Measurements from ENCODE around the gene UBE2D4. TPM values are rescaled to one million over a fixed set of nuclear protein-coding genes. Genes with fewer than 3 reads are reported as not detected.

Gene UBE2D4
- total RNA-seq, result 14.1 and 15.6 TPM in 2 replicates
- long read RNA-seq, partial matches to known transcripts, result 0 of 2 reads
- long read RNA-seq, other reads (novel, unspliced or antisense), result 2 of 2 reads

GRCh38 chr7:43925984-43926797 lies at the start of gene UBE2D4:
Gene UBE2D4, plus strand, starts transcription at chr7:43926436. Its CDS starts 97 bp downstream, at chr7:43926533.
- Mint-ChIP-seq H3K4me1 (peaks cover 19% of the 10 kb centered on the region), H3K9me3 (no peaks in the 10 kb centered on the region), H3K36me3 (ENCODE audit: low read depth) (no peaks in the 10 kb centered on the region), H3K4me3 (peak within 1 kb of the TSS; percentile 89), H3K27ac (ENCODE audit: unreplicated experiment) (peak within 1 kb of the TSS; percentile 84), H3K27me3 (ENCODE audit: low read depth) (no peaks in the 10 kb centered on the region)
- peak; percentile 64 for DNase-seq (ENCODE audit: low read depth, low spot score)
- TF ChIP-seq CTCF (conservative IDR thresholded peaks at IDR 0.05), result no peak

- no peaks in the 10 kb centered on the region for H3K27me3 Mint-ChIP-seq (ENCODE audit: low read depth)
- peak overlapping the region; percentile 71 for H3K27ac Mint-ChIP-seq (ENCODE audit: unreplicated experiment)
- H3K9me3 Mint-ChIP-seq, result no peaks in the 10 kb centered on the region
- no peak for DNase-seq (ENCODE audit: low read depth, low spot score)
- H3K36me3 Mint-ChIP-seq (ENCODE audit: low read depth), result peaks cover 21% of the 10 kb centered on the region
- no peak for TF ChIP-seq CTCF (conservative IDR thresholded peaks at IDR 0.05)
- H3K4me3 Mint-ChIP-seq, result no peak overlapping the region
- H3K4me1 Mint-ChIP-seq, result peaks cover 18% of the 10 kb centered on the region
Measured at GRCh38 chr7:43876976-43877745, 49.1 kb upstream of the UBE2D4 start.

GRCh38 chr7:43877968-43878864 lies 48.0 kb upstream of the UBE2D4 start:
- Mint-ChIP-seq H3K4me1 (peaks cover 9% of the 10 kb centered on the region), H3K4me3 (no peak overlapping the region), H3K27ac (ENCODE audit: unreplicated experiment) (no peak overlapping the region), H3K9me3 (no peaks in the 10 kb centered on the region), H3K36me3 (ENCODE audit: low read depth) (peaks cover 25% of the 10 kb centered on the region), H3K27me3 (ENCODE audit: low read depth) (no peaks in the 10 kb centered on the region)
- no peak for TF ChIP-seq CTCF (conservative IDR thresholded peaks at IDR 0.05)
- DNase-seq (ENCODE audit: low read depth, low spot score), result no peak

DNA sequence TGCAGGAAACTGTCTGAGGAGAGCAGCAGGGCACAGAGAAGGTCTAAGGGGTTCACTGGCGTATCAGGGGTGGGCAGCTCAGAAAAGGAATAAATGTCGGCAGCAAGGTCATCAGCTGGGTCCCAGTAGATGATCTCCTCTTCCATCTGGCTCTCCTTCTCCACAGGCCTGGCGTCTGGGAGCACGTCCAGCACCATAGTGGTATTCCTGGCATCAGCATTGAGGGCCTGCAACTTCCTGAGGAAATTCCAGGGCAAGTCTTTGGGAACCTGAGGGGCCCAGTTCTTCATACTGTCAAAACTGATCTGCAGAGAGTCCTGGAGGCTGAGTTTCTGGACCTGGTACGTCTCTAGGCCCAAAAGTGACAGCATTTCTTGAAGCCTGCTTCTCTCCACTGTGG lies 47.4 kb upstream of the UBE2D4 start:
- H3K4me1 Mint-ChIP-seq, result peaks cover 9% of the 10 kb centered on the region
- no peaks in the 10 kb centered on the region for H3K9me3 Mint-ChIP-seq
- no peaks in the 10 kb centered on the region for H3K27me3 Mint-ChIP-seq (ENCODE audit: low read depth)
- no peak overlapping the region for H3K4me3 Mint-ChIP-seq
- peak overlapping the region; percentile 78 for H3K27ac Mint-ChIP-seq (ENCODE audit: unreplicated experiment)
- no peak for TF ChIP-seq CTCF (conservative IDR thresholded peaks at IDR 0.05)
- H3K36me3 Mint-ChIP-seq (ENCODE audit: low read depth), result peaks cover 27% of the 10 kb centered on the region
- DNase-seq (ENCODE audit: low read depth, low spot score), result no peak

GRCh38 chr7:43879477-43879876 lies 46.8 kb upstream of the UBE2D4 start:
- H3K27ac Mint-ChIP-seq (ENCODE audit: unreplicated experiment), result no peak overlapping the region
- no peak overlapping the region for H3K4me3 Mint-ChIP-seq
- peaks cover 30% of the 10 kb centered on the region for H3K36me3 Mint-ChIP-seq (ENCODE audit: low read depth)
- peaks cover 9% of the 10 kb centered on the region for H3K4me1 Mint-ChIP-seq
- TF ChIP-seq CTCF (conservative IDR thresholded peaks at IDR 0.05), result no peak
- H3K9me3 Mint-ChIP-seq, result no peaks in the 10 kb centered on the region
- no peaks in the 10 kb centered on the region for H3K27me3 Mint-ChIP-seq (ENCODE audit: low read depth)
- no peak for DNase-seq (ENCODE audit: low read depth, low spot score)

Measured in neural crest cell (in vitro differentiated cells).